ENCODE measurements around the gene NELL1. TPM values are rescaled to one million over a fixed set of nuclear protein-coding genes. Genes with fewer than 3 reads are reported as not detected.
"Not testable (repeated sequence)": the region's sequence is repeated elsewhere in the genome, so short reads cannot be mapped to it uniquely, and the experiment has no call there.

The NELL1 gene
- total RNA-seq, 1 experiment from 2014 or later, result 0.22 TPM

DNA sequence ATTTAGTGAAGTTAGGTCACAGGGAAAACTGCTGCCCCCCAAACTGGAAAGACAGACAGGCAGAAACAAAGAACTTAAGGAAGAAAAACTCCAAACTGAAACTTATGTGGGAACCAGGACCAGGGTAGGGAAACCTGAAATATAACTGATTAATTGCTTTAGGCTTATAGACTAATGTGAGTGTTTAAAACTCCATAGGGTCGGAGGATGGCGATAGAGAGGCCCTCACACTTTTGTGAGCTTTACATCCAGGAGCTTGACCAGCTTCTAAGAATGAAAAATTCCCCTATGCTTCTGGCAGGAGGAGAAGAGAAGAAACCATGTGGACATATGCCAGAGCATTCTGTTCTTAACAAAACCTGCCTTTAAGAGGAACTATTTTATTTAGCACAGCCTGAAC is 598.6 kb downstream of the NELL1 start:
- no peak overlapping the region for H3K23ac ChIP-seq (ENCODE audit: insufficient read length, low read depth, low read length)
- no peak overlapping the region for H4K91ac ChIP-seq (ENCODE audit: insufficient read length, low read depth, low read length)
- H3K9me3 Mint-ChIP-seq, result peaks cover 10 to 11% of the 10 kb centered on the region in 2 experiments
- no peaks in the 10 kb centered on the region for H3K9me3 ChIP-seq (ENCODE audit: control insufficient read depth, low read depth, low read length)
- H2BK15ac ChIP-seq (ENCODE audit: low read depth, low read length), result no peak overlapping the region
- no peak overlapping the region for H4K8ac ChIP-seq (replicated peaks; ENCODE audit: insufficient read length, low read depth, low read length)
- H3K27ac ChIP-seq (ENCODE audit: insufficient read length, low read depth, low read length), result no peak overlapping the region
- no peaks in the 10 kb centered on the region for H3K27me3 Mint-ChIP-seq (ENCODE audit: low read depth)
- TF ChIP-seq, protein P1, sequence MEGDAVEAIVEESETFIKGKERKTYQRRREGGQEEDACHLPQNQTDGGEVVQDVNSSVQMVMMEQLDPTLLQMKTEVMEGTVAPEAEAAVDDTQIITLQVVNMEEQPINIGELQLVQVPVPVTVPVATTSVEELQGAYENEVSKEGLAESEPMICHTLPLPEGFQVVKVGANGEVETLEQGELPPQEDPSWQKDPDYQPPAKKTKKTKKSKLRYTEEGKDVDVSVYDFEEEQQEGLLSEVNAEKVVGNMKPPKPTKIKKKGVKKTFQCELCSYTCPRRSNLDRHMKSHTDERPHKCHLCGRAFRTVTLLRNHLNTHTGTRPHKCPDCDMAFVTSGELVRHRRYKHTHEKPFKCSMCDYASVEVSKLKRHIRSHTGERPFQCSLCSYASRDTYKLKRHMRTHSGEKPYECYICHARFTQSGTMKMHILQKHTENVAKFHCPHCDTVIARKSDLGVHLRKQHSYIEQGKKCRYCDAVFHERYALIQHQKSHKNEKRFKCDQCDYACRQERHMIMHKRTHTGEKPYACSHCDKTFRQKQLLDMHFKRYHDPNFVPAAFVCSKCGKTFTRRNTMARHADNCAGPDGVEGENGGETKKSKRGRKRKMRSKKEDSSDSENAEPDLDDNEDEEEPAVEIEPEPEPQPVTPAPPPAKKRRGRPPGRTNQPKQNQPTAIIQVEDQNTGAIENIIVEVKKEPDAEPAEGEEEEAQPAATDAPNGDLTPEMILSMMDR (conservative IDR thresholded peaks at IDR 0.05), result peak; percentile 48
- H3K79me2 ChIP-seq (ENCODE audit: insufficient read depth, low read length), result no peaks in the 10 kb centered on the region
- H2AFZ ChIP-seq (ENCODE audit: low read length), result no peak overlapping the region
- no peaks in the 10 kb centered on the region for H3K4me1 Mint-ChIP-seq
- H2AK5ac ChIP-seq (ENCODE audit: insufficient read length, low read length), result no peak overlapping the region
- no peak overlapping the region for H4K5ac ChIP-seq (ENCODE audit: insufficient read length, low read depth, low read length)
- no peaks in the 10 kb centered on the region for H3K79me1 ChIP-seq (ENCODE audit: insufficient read depth, low read depth, low read length, poor library complexity, severe bottlenecking)
- H3K18ac ChIP-seq (ENCODE audit: insufficient read length, low read depth, low read length), result no peak overlapping the region
- no peak overlapping the region for H3K27ac Mint-ChIP-seq
- H2BK20ac ChIP-seq (ENCODE audit: low read depth, low read length, poor library complexity, severe bottlenecking), result no peak overlapping the region
- H3K4me3 Mint-ChIP-seq, result no peak overlapping the region
- H3K9ac ChIP-seq (ENCODE audit: extremely low read depth, insufficient read length, low read length), result no peak overlapping the region
- peaks cover 6 to 13% (median 8%) of the 10 kb centered on the region in 3 experiments; a peak in 5 of 7 replicates for H3K36me3 Mint-ChIP-seq (ENCODE audit: insufficient read depth in 1 of 3, low read depth in 3 of 3)
- H3K23me2 ChIP-seq (ENCODE audit: insufficient read length, low read depth, low read length, poor library complexity, severe bottlenecking), result no peaks in the 10 kb centered on the region
- no CpG with 5 or more reads among the region's 2 CpGs for WGBS (ENCODE audit: extremely low coverage, insufficient read length, low lambda C conversion rate)
- no peak overlapping the region for H2BK12ac ChIP-seq (ENCODE audit: insufficient read length, low read depth, low read length)
- no peak overlapping the region for H2BK5ac ChIP-seq (ENCODE audit: insufficient read length, low read length)
- H3K4me1 ChIP-seq (ENCODE audit: insufficient read depth, low read length), result no peaks in the 10 kb centered on the region
- H4K20me1 ChIP-seq (ENCODE audit: control insufficient read depth, insufficient read depth, insufficient read length), result no peaks in the 10 kb centered on the region
- no peak for DNase-seq
- no peak overlapping the region for H3K4me2 ChIP-seq (ENCODE audit: insufficient read depth, insufficient read length, low read length)
- no peak overlapping the region for H3K56ac ChIP-seq (ENCODE audit: insufficient read length, low read depth, low read length)
- no peak overlapping the region for H3K14ac ChIP-seq (ENCODE audit: insufficient read depth, low read length)
- H3K27me3 ChIP-seq (ENCODE audit: insufficient read depth, low read length), result no peaks in the 10 kb centered on the region
- no peak overlapping the region for H3T11ph ChIP-seq (ENCODE audit: low read length)
- H3K4ac ChIP-seq (ENCODE audit: low read depth, low read length), result no peak overlapping the region
- H2BK120ac ChIP-seq (ENCODE audit: low read depth, low read length, poor library complexity, severe bottlenecking), result no peak overlapping the region

DNA sequence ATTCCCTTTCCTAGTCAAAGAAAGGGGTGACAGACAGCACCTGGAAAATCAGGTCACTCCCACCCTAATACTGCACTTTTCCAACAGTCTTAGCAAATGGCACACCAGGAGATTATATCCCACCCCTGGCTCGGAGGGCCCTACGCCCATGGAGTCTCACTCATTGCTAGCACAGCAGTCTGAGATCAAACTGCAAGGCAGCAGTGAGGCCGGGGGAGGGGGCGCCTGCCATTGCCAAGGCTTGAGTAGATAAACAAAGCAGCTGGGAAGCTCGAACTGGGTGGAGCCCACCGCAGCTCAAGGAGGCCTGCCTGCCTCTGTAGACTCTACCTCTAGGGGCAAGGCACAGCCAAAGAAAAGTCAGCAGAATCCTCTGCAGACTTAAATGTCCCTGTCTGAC is 602.8 kb downstream of the NELL1 start:
- H4K20me1 ChIP-seq (ENCODE audit: control insufficient read depth, insufficient read depth, insufficient read length); H3K4ac ChIP-seq (ENCODE audit: low read depth, low read length); H3K27me3 ChIP-seq (ENCODE audit: insufficient read depth, low read length); H3K18ac ChIP-seq (ENCODE audit: insufficient read length, low read depth, low read length); H4K91ac ChIP-seq (ENCODE audit: insufficient read length, low read depth, low read length); H3K56ac ChIP-seq (ENCODE audit: insufficient read length, low read depth, low read length); H2AK5ac ChIP-seq (ENCODE audit: insufficient read length, low read length); H3T11ph ChIP-seq (ENCODE audit: low read length); H3K27me3 Mint-ChIP-seq (ENCODE audit: low read depth); H4K5ac ChIP-seq (ENCODE audit: insufficient read length, low read depth, low read length); H4K8ac ChIP-seq (replicated peaks; ENCODE audit: insufficient read length, low read depth, low read length); DNase-seq; H3K23me2 ChIP-seq (ENCODE audit: insufficient read length, low read depth, low read length, poor library complexity, severe bottlenecking); H2BK12ac ChIP-seq (ENCODE audit: insufficient read length, low read depth, low read length); H3K79me2 ChIP-seq (ENCODE audit: insufficient read depth, low read length); H3K4me2 ChIP-seq (ENCODE audit: insufficient read depth, insufficient read length, low read length); H2BK5ac ChIP-seq (ENCODE audit: insufficient read length, low read length); H2BK15ac ChIP-seq (ENCODE audit: low read depth, low read length); H3K4me1 Mint-ChIP-seq; H3K14ac ChIP-seq (ENCODE audit: insufficient read depth, low read length); H3K9me3 ChIP-seq (ENCODE audit: control insufficient read depth, low read depth, low read length); H2BK120ac ChIP-seq (ENCODE audit: low read depth, low read length, poor library complexity, severe bottlenecking); H3K9ac ChIP-seq (ENCODE audit: extremely low read depth, insufficient read length, low read length); H3K79me1 ChIP-seq (ENCODE audit: insufficient read depth, low read depth, low read length, poor library complexity, severe bottlenecking); H3K23ac ChIP-seq (ENCODE audit: insufficient read length, low read depth, low read length); H3K27ac Mint-ChIP-seq; H3K4me1 ChIP-seq (ENCODE audit: insufficient read depth, low read length); H2AFZ ChIP-seq (ENCODE audit: low read length); H2BK20ac ChIP-seq (ENCODE audit: low read depth, low read length, poor library complexity, severe bottlenecking); H3K27ac ChIP-seq (ENCODE audit: insufficient read length, low read depth, low read length); H3K4me3 Mint-ChIP-seq: not testable (repeated sequence)
- peaks cover 6 to 17% (median 8%) of the 10 kb centered on the region in 3 experiments; a peak in 5 of 7 replicates for H3K36me3 Mint-ChIP-seq (ENCODE audit: insufficient read depth in 1 of 3, low read depth in 3 of 3)
- peaks cover 10 to 22% of the 10 kb centered on the region in 2 experiments for H3K9me3 Mint-ChIP-seq
- WGBS (ENCODE audit: extremely low coverage, insufficient read length, low lambda C conversion rate), result no CpG with 5 or more reads among the region's 6 CpGs

Measured in H9 (cell line).